ENCODE measurements around the gene PGA5.
"Not testable (repeated sequence)": the region's sequence is repeated elsewhere in the genome, so short reads cannot be mapped to it uniquely, and the experiment has no call there.

GRCh38 chr11:61249201-61249600 is 8.2 kb downstream of the PGA5 start:
- TF ChIP-seq, protein P1, sequence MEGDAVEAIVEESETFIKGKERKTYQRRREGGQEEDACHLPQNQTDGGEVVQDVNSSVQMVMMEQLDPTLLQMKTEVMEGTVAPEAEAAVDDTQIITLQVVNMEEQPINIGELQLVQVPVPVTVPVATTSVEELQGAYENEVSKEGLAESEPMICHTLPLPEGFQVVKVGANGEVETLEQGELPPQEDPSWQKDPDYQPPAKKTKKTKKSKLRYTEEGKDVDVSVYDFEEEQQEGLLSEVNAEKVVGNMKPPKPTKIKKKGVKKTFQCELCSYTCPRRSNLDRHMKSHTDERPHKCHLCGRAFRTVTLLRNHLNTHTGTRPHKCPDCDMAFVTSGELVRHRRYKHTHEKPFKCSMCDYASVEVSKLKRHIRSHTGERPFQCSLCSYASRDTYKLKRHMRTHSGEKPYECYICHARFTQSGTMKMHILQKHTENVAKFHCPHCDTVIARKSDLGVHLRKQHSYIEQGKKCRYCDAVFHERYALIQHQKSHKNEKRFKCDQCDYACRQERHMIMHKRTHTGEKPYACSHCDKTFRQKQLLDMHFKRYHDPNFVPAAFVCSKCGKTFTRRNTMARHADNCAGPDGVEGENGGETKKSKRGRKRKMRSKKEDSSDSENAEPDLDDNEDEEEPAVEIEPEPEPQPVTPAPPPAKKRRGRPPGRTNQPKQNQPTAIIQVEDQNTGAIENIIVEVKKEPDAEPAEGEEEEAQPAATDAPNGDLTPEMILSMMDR (IDR thresholded peaks at IDR 0.05): not testable (repeated sequence)
- not testable (repeated sequence) for TF ChIP-seq POLR2A, POLR2AphosphoS5 (IDR thresholded peaks at IDR 0.05)
